Epidermal melanocyte (primary cell): Measurements from ENCODE around the gene ZNRF1.
"Not testable (repeated sequence)": the region's sequence is repeated elsewhere in the genome, so short reads cannot be mapped to it uniquely, and the experiment has no call there.

Experiments
- DNase-seq: peaks from one replicate; pipeline ENCODE4 v3.0.0; 2011; ENCODE audit warnings: low spot score; ENCODE audit not compliant: insufficient read length

The ZNRF1 gene

GRCh38 chr16:74998481-74999218, at the start of gene ZNRF1:
ZNRF1 (plus strand) TSS chr16:74999024; CDS start chr16:74999672, 648 bp downstream.
- peak; percentile 68 for DNase-seq

DNA sequence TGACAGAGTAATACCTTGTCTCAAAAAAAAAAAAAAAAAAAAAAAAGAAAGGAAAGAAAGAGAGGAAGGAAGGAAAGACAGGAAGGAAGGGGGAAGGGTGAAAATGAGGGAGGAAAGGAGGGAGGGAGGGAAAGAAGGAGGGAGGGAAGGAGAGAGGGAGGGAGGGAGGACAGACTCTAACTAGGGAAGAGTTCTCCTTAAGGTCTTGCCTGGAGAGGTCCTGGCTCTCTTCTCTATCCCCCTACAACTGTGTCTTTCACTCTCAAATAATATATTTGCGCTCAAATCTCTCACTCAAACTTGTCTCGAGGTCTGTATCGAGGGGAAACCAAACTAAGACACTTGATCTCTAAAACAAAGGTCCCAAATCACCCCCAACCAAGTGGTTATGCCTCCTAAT, 49.5 kb upstream of the ZNRF1 start:
- DNase-seq: no peak

GRCh38 chr16:74950511-74950910, 48.3 kb upstream of the ZNRF1 start:
- DNase-seq: no peak

GRCh38 chr16:74951206-74951605, 47.6 kb upstream of the ZNRF1 start:
- DNase-seq: no peak

DNA sequence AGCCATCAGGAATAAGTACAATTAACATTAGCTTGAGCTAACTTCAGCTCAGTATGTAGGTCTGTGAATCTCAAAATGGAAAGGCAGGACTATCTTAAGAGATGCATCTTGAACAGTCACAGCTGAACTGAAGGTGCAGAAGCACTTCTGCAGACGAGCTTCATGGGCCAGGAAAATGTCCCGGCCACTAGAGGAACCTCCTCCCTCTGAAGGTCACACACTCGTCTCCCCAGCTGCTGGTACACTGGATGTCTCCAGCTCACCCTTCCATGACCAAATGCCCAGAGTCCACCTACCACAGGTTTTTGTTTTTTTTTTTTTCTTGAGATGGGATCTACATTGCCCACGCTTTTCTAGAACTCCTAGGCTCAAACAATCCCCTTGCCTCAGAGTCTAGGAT, 47.1 kb upstream of the ZNRF1 start:
- no peak for DNase-seq

- DNase-seq: peak; percentile 39
Measured at GRCh38 chr16:74954763-74955162, 44.1 kb upstream of the ZNRF1 start.

GRCh38 chr16:74973304-74973703, 25.5 kb upstream of the ZNRF1 start:
- no peak for DNase-seq

GRCh38 chr16:74975591-74975990, 23.2 kb upstream of the ZNRF1 start:
- no peak for DNase-seq

DNA sequence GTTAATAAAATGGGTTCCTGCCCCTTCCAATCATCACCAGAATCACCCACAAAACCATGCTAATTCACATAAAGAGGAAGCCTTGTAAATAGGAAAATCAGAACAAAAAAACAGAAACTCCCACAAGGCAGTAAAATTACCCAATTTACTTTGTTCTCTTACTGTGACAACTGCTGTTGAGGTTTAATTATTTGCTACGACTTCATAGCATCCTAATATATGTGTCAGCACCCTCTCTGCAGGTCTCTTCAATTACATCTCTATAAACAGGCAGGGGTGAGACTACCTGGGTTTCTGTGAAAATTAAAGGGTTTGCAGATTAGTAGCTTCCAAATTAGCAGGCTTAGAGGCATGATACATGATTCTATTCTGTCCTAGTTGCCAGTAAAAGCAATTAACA, 16.6 kb upstream of the ZNRF1 start:
- no peak for DNase-seq

GRCh38 chr16:74984194-74984528, 14.7 kb upstream of the ZNRF1 start:
- DNase-seq: no peak

- DNase-seq: peak; percentile 94
Measured at GRCh38 chr16:74984529-74985296, 14.1 kb upstream of the ZNRF1 start, which contains the start of gene WDR59. WDR59 (minus strand) TSS chr16:74985123; CDS start chr16:74985017, 106 bp downstream.

DNA sequence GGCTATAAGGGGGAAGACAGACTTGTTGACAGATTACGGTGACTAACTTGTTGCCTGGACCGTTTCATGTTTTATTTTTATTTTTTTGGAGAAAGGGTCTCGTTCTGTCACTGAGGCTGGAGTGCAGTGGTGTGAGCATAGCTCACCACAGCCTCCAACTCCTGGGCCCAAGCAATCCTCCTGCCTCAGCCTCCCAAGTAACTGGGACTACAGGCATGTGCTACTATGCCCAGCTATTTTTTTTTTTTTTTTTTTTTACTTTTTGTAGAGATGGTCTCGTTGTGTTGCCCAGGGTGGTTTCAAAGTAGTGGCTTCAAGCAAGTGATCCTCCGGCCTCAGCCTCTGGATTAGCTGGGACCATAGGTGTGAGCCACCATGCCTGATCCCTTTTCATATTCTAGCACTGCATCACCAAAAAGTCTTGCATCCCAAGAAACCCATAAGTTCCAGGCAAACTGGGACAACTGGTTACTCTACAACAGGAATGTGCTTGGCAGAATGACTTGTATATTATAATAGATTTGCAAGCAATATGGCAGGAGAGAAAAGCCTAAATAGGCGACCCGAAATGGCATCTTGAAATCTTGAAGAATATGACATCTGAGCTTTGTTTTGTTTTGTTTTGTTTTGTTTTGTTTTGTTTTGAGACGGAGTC, 11.7 kb upstream of the ZNRF1 start:
- DNase-seq: no peak

DNA sequence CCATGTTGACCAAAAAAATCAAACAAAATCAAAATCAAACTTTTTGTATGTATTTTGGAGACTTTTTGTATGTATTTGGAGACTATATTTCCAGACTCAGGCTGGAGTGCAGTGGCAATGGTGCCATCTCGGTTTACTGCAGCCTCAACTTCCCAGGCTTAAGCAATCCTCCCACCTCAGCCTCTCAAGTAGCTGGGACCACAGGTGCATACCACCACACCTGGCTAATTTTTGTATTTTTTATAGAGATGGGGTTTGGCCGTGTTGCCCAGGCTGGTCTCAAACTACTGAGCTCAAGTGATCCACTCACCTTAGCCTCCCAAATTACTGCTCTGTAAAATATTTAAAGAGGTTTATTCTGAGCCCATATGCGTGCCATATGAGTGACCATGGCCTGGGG, 9.0 kb upstream of the ZNRF1 start:
- not testable (repeated sequence) for DNase-seq

GRCh38 chr16:74990832-74991231, 8.0 kb upstream of the ZNRF1 start:
- DNase-seq: no peak

- no peak for DNase-seq
Measured at GRCh38 chr16:74991268-74991592, 7.6 kb upstream of the ZNRF1 start.

GRCh38 chr16:74991593-74992403, 7.0 kb upstream of the ZNRF1 start:
- DNase-seq: no peak

- no peak for DNase-seq
Measured at GRCh38 chr16:74995986-74996385, 2.8 kb upstream of the ZNRF1 start.

GRCh38 chr16:74997042-74997491, 1.8 kb upstream of the ZNRF1 start:
- no peak for DNase-seq

DNA sequence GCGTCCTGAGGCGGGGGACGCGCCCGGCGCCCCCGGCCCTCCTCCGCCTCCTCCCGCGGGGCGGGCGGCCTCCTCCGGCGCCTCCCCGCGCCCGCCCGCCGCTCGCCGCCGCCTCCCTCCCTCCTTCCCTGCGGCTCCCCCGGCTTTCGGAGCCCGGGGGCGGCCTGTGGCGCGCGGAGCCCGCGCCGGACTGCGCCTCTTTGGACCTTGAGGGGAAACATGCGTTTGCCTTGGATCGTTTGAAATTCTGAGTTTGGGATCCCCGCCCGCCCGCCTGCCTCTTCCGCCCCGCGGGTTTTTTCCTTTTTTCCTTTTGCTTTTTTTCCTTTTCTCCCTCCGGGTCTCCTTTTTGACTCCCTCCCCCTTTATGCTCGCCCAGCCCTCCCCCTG, 390 bp downstream of the ZNRF1 start:
- no peak for DNase-seq

DNA sequence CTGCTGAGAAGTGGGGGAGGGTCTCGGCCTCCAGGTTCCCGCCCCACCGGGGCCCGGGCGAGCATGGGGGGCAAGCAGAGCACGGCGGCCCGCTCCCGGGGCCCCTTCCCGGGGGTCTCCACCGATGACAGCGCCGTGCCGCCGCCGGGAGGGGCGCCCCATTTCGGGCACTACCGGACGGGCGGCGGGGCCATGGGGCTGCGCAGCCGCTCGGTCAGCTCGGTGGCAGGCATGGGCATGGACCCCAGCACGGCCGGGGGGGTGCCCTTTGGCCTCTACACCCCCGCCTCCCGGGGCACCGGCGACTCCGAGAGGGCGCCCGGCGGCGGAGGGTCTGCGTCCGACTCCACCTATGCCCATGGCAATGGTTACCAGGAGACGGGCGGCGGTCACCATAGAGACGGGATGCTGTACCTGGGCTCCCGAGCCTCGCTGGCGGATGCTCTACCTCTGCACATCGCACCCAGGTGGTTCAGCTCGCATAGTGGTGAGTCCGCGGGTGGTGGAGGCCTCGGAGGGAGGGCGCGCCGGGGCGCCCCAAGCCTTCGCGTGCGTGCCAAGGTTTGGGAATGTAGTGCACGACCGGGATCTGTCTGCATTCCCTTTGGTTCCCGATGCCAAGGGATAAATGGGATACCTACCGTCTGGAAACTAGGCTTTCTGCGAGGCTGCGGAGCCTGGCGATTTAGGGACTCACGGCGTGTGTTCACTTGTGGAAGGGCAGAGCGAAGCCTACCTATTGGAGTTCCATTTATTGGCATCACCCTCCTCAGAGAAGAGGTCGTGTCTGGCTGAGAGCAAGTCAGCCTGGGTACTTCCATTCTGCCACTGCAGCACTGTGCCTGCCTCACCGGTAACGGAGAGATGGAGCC, 1.0 kb downstream of the ZNRF1 start:
- no peak for DNase-seq
